Measurements from ENCODE around the gene KRTAP5-7.
A peak's percentile ranks its signal among the peaks of the same experiment; 100 is the strongest.
"Not testable (repeated sequence)": the region's sequence is repeated elsewhere in the genome, so short reads cannot be mapped to it uniquely, and the experiment has no call there.

KRTAP5-7 gene

GRCh38 chr11:71535825-71536224 lies 8.8 kb downstream of the KRTAP5-7 start:
- DNase-seq: no peak

- no peak for DNase-seq
These were observed 10.5 kb downstream of the KRTAP5-7 start for GRCh38 chr11:71537537-71537936.

GRCh38 chr11:71537977-71538665 lies 11.1 kb downstream of the KRTAP5-7 start, which contains the start of gene KRTAP5-8:
Gene KRTAP5-8 (plus strand): TSS chr11:71538025. CDS start chr11:71538056, 31 bp downstream.
- not testable (repeated sequence) for DNase-seq

GRCh38 chr11:71538666-71538990 lies 11.6 kb downstream of the KRTAP5-7 start:
- DNase-seq: no peak

- no peak for DNase-seq
These were observed 11.9 kb downstream of the KRTAP5-7 start for GRCh38 chr11:71539017-71539416.

GRCh38 chr11:71539971-71540370 lies 12.9 kb downstream of the KRTAP5-7 start:
- not testable (repeated sequence) for DNase-seq

- DNase-seq: not testable (repeated sequence)
These were observed 13.6 kb downstream of the KRTAP5-7 start for GRCh38 chr11:71540521-71541304.

GRCh38 chr11:71542382-71542781 lies 15.3 kb downstream of the KRTAP5-7 start:
- DNase-seq: no peak

- DNase-seq: no peak
These were observed 16.1 kb downstream of the KRTAP5-7 start for GRCh38 chr11:71542879-71543777.

- DNase-seq: peak; percentile 68
These were observed 16.8 kb downstream of the KRTAP5-7 start for GRCh38 chr11:71543866-71544265.

GRCh38 chr11:71544525-71545214 lies 17.6 kb downstream of the KRTAP5-7 start:
- no peak for DNase-seq

- no peak for DNase-seq
These were observed 18.4 kb downstream of the KRTAP5-7 start for GRCh38 chr11:71545405-71545966.

- no peak for DNase-seq
These were observed 21.1 kb downstream of the KRTAP5-7 start, which contains the start of gene KRTAP5-9 for GRCh38 chr11:71548120-71548519. Gene KRTAP5-9 (plus strand): TSS chr11:71548420. CDS start chr11:71548658, 238 bp downstream.

- peak; percentile 28 for DNase-seq
These were observed 21.7 kb downstream of the KRTAP5-7 start for GRCh38 chr11:71548716-71549151.

GRCh38 chr11:71551711-71552110 lies 24.6 kb downstream of the KRTAP5-7 start:
- peak; percentile 27 for DNase-seq

GRCh38 chr11:71554996-71555395 lies 27.9 kb downstream of the KRTAP5-7 start:
- DNase-seq: no peak

- DNase-seq: no peak
These were observed 28.4 kb downstream of the KRTAP5-7 start for GRCh38 chr11:71555508-71555907.

GRCh38 chr11:71556018-71556417 lies 29.0 kb downstream of the KRTAP5-7 start:
- DNase-seq: no peak

GRCh38 chr11:71557257-71557656 lies 30.2 kb downstream of the KRTAP5-7 start:
- no peak for DNase-seq

- no peak for DNase-seq
These were observed 31.9 kb downstream of the KRTAP5-7 start for GRCh38 chr11:71558996-71559395.

GRCh38 chr11:71562120-71562519 lies 35.1 kb downstream of the KRTAP5-7 start:
- no peak for DNase-seq

GRCh38 chr11:71563406-71563805 lies 36.3 kb downstream of the KRTAP5-7 start:
- DNase-seq: peak; percentile 53

Measured in GDM1 (cell line).